ENCODE measurements around the gene LRRTM4.
"Not testable (repeated sequence)": the region's sequence is repeated elsewhere in the genome, so short reads cannot be mapped to it uniquely, and the experiment has no call there.

The LRRTM4 gene

GRCh38 chr2:77164021-77164420 lies 358.2 kb downstream of the LRRTM4 start:
- DNase-seq (ENCODE audit: low read depth) = not testable (repeated sequence)

DNA sequence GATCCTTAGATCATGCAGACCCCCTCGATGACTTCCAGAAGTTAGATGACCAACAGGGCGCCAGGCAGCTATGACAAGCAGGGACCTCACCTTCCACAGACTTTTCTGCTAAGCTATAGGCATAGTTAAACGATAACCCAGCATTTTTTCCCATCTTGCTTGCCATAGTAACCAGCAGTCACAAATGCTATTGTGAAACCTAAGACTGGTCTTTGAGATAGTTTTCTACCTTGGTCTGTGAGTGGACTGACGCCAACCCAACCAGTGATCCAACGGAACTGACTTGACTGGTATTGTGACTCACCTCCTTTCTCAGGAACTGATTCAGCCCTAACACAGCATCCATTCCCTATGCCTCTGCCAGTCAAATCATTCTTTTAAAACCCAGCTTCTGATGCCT lies 361.2 kb downstream of the LRRTM4 start:
- DNase-seq (ENCODE audit: low read depth) = no peak

DNA sequence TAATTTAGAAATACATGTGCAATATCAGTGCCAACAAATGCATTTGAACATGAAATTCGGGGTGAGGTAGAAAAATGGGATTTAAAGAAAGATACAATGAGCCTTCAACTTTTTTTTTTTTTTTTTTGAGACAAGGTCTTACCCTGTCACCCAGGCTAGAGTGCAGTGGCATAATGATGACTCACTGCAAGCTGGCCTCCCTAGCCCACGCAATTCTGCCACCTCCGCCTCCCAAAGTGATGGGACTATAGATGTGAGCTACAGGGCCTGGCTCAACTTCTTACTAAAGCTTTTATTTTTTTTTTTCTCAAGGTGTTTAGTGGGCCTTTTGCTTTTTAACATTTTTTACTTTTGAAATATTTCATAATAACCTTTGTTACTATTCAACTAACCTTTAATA lies 365.6 kb downstream of the LRRTM4 start:
- DNase-seq (ENCODE audit: low read depth) = no peak

- DNase-seq (ENCODE audit: low read depth) = no peak
These were observed 366.7 kb downstream of the LRRTM4 start for GRCh38 chr2:77155511-77155910.

- DNase-seq (ENCODE audit: low read depth) = no peak
These were observed 372.6 kb downstream of the LRRTM4 start for GRCh38 chr2:77149565-77149964.

- DNase-seq (ENCODE audit: low read depth) = no peak
These were observed 375.0 kb downstream of the LRRTM4 start for GRCh38 chr2:77147153-77147552.

DNA sequence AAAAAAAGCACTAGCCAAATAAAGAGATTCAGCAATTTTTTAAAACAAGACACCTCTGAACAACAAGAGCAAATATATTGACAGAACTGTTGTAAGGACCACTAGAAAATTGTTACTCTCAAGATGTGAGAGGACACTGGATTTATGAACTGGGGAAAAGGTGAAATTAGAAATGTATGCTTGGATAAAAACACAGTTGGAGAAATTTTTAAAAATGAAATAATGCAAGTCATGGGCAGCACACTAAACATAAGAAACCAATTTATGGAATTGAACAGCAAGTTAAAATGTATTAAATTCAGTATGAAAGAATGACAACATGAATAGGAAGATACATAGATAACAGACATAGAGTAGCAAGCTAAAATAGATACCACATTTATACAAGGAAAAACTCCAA lies 377.4 kb downstream of the LRRTM4 start:
- DNase-seq (ENCODE audit: low read depth) = no peak

GRCh38 chr2:77142141-77142540 lies 380.0 kb downstream of the LRRTM4 start:
- no peak for DNase-seq (ENCODE audit: low read depth)

- not testable (repeated sequence) for DNase-seq (ENCODE audit: low read depth)
These were observed 393.7 kb downstream of the LRRTM4 start for GRCh38 chr2:77128479-77128878.

- DNase-seq (ENCODE audit: low read depth) = no peak
These were observed 394.8 kb downstream of the LRRTM4 start for GRCh38 chr2:77127345-77127744.

- no peak for DNase-seq (ENCODE audit: low read depth)
These were observed 400.7 kb downstream of the LRRTM4 start for GRCh38 chr2:77121518-77121917.

- no peak for DNase-seq (ENCODE audit: low read depth)
These were observed 402.8 kb downstream of the LRRTM4 start for GRCh38 chr2:77119333-77119732.

- no peak for DNase-seq (ENCODE audit: low read depth)
These were observed 413.3 kb downstream of the LRRTM4 start for GRCh38 chr2:77108915-77109314.

DNA sequence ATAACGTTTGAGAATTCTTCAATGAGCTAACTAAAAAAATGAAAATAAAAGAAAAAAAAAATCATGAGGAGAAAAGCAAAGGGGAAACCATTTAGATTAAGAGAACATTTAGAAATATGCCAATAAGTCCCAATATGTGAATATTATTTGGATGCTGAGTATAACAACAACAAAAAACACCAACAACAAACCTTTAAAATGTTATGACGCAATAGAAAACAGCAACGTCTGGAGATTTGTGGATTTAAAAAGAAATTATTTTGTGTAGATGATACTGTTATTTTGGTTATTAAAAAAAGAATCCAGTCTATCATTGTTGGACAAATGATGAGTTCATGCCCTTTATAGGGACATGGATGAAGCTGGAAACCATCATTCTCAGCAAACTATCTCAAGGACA lies 417.2 kb downstream of the LRRTM4 start:
- DNase-seq (ENCODE audit: low read depth) = no peak

DNA sequence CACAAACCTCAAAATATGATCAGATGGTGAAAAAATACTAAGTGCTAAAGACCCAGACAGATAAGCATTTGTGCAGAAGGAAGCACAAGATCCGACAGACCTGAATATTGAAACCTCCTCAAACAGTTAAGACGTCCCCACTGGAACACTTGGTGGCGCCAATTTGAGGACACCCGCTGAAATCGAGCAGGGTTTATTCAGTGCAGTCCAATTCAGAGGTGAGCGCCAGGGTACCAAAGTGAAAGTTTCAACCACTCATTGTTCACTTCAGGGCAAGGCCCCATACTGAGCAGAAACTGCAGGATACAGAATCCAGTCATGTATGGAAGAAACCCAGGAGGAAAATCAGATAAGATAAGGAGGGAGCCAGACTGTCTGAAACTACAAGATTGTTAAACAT lies 417.6 kb downstream of the LRRTM4 start:
- DNase-seq (ENCODE audit: low read depth) = no peak

- no peak for DNase-seq (ENCODE audit: low read depth)
These were observed 419.2 kb downstream of the LRRTM4 start for GRCh38 chr2:77102927-77103326.

DNA sequence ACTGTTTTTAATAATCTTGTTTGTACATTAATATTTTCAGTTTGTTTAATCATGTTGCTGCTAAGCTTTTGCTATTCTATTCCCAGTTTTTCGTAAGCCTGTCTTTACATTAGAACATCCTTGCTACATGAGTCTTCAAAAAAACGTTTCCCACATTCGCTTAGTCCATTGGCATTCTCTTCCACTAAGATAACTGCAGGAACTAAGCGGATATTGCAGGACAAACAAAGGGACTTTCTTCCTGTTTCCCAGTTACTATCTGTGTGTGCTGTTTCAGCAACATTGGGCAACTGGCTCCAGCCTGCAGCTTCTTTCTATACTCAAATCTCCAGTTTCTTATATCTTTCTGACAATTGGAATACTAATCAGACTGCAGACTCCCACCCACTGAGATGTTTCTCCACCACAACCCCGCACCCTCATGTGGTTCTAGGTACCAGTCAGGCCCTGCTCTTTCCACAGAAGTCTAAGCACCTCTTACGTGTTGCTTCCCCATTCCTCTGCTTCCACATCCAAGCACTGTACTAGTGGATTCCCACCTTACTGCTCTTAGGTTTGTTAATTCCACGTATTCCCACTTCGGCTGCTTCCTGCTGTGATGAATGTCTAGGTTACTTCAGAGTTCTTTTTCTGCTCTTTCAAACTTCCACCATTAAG lies 420.3 kb downstream of the LRRTM4 start:
- no peak for DNase-seq (ENCODE audit: low read depth)

DNA sequence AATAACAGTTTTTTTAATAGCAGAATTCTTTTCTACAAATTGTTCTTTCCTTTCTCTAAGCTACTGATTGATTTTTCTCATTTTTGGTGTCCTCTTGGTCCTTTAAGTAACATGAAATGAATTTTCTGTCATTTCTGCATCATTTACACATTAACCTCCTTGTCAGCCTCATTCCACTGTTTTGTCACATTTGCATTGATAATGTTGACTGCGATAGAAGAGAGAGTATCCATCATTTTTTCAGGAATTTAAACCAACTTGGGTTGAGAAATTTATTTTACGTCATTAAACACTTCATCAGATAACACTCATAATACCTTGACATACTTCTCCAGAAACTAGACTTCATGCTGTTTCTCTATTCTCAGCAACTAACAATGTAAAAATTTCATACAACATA lies 422.2 kb downstream of the LRRTM4 start:
- DNase-seq (ENCODE audit: low read depth) = no peak

DNA sequence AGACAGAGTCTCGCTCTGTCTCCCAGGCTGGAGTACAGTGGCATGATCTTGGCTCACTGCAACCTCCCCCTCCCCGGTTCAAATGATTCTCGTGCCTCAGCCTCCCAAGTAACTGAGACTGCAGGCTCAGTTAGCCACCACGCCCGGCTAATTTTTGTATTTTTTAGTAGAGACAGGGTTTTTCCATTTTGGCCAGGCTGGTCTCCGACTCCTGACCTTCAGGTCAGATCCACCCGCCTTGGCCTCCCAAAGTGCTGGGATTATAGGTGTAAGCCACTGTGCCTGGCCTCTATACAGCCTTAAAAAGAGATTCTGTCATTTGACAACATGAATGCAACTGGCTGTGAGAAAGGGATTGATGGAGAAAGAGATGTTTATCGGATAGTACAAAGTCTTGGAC lies 426.7 kb downstream of the LRRTM4 start:
- DNase-seq (ENCODE audit: low read depth) = not testable (repeated sequence)

- DNase-seq (ENCODE audit: low read depth) = no peak
These were observed 427.1 kb downstream of the LRRTM4 start for GRCh38 chr2:77095096-77095495.

GRCh38 chr2:77088424-77088823 lies 433.8 kb downstream of the LRRTM4 start:
- not testable (repeated sequence) for DNase-seq (ENCODE audit: low read depth)

DNA sequence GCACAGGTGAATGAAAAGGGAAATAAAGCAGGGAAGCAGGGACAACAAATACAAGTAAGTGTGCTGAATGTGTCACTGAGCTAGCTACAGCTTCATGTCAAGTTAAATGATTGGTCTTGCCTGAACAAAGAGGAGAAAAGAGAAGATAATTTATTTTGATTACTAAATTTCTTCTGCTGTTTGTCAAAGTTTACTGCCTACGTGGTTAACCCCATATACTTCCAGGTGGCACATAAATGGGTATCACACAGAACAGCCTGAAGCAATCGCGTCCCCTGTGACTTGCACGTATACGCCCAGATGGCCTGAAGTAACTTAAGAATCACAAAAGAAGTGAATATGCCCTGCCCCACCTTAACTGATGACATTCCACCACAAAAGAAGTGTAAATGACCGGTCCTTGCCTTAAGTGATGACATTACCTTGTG lies 434.2 kb downstream of the LRRTM4 start:
- no peak for DNase-seq (ENCODE audit: low read depth)

- no peak for DNase-seq (ENCODE audit: low read depth)
These were observed 435.7 kb downstream of the LRRTM4 start for GRCh38 chr2:77086478-77086877.

DNA sequence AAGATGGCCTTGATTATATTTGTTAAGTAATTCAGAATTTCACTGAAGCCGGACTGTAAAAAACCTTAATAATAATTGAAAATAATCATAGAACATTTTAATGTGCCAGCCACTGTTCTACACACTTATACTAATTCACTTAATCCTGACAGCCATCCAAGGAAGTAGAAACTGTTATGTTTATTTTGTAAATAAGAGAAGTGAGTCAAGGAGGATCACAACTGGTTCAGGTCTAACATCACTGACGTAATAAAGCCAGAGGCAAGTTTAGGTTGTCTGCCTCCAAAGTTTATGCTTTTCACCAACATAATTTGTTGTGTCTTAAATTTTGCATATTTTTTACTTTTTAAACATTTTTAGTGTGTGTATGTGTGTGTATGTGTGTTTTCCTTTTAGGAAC lies 436.1 kb downstream of the LRRTM4 start:
- no peak for DNase-seq (ENCODE audit: low read depth)

GRCh38 chr2:77085561-77085960 lies 436.6 kb downstream of the LRRTM4 start:
- no peak for DNase-seq (ENCODE audit: low read depth)

Measured in activated T-helper 9 cell treated with anti-CD3 and anti-CD28 coated beads, Interleukin-2, amount 50 U/mL, for 16 hours (primary cell).